Right forelimb (tissue), 1 donor: ENCODE results near the gene SELL.
"Not testable (repeated sequence)": the region's sequence is repeated elsewhere in the genome, so short reads cannot be mapped to it uniquely, and the experiment has no call there.

ENCODE experiments used
- DNase-seq: peaks from one replicate; pipeline ENCODE4 v3.0.0-alpha.2; 2018

Gene SELL

GRCh38 chr1:169701261-169702005 is 10.0 kb downstream of the SELL start:
- no peak for DNase-seq

- no peak for DNase-seq
Measured at GRCh38 chr1:169699707-169700106, 11.7 kb downstream of the SELL start.

- no peak for DNase-seq
Measured at GRCh38 chr1:169698976-169699375, 12.4 kb downstream of the SELL start.

GRCh38 chr1:169697755-169698154 is 13.7 kb downstream of the SELL start:
- no peak for DNase-seq

GRCh38 chr1:169696273-169697100 is 14.9 kb downstream of the SELL start:
- no peak for DNase-seq

GRCh38 chr1:169694304-169695075 is 16.9 kb downstream of the SELL start:
- no peak for DNase-seq

GRCh38 chr1:169692756-169693460 is 18.5 kb downstream of the SELL start:
- no peak for DNase-seq

- DNase-seq, result no peak
Measured at GRCh38 chr1:169690489-169690888, 20.9 kb downstream of the SELL start.

GRCh38 chr1:169689395-169689794 is 22.0 kb downstream of the SELL start:
- no peak for DNase-seq

- not testable (repeated sequence) for DNase-seq
Measured at GRCh38 chr1:169688377-169688776, 23.0 kb downstream of the SELL start.

- DNase-seq, result no peak
Measured at GRCh38 chr1:169683661-169684060, 27.8 kb downstream of the SELL start.

- DNase-seq, result not testable (repeated sequence)
Measured at GRCh38 chr1:169683168-169683567, 28.3 kb downstream of the SELL start.

- DNase-seq, result no peak
Measured at GRCh38 chr1:169682071-169682470, 29.3 kb downstream of the SELL start.

GRCh38 chr1:169681140-169681539 is 30.3 kb downstream of the SELL start:
- DNase-seq, result no peak

- DNase-seq, result no peak
Measured at GRCh38 chr1:169680377-169681019, 30.9 kb downstream of the SELL start.

GRCh38 chr1:169679692-169680091 is 31.7 kb downstream of the SELL start:
- DNase-seq, result no peak

GRCh38 chr1:169676001-169676400 is 35.4 kb downstream of the SELL start:
- DNase-seq, result no peak

- no peak for DNase-seq
Measured at GRCh38 chr1:169670836-169671235, 40.6 kb downstream of the SELL start.

GRCh38 chr1:169670244-169670643 is 41.2 kb downstream of the SELL start:
- DNase-seq, result not testable (repeated sequence)

- not testable (repeated sequence) for DNase-seq
Measured at GRCh38 chr1:169667699-169668596, 43.5 kb downstream of the SELL start.

- not testable (repeated sequence) for DNase-seq
Measured at GRCh38 chr1:169667227-169667639, 44.2 kb downstream of the SELL start.
